ENCODE data around the gene OR2H2.

DNA sequence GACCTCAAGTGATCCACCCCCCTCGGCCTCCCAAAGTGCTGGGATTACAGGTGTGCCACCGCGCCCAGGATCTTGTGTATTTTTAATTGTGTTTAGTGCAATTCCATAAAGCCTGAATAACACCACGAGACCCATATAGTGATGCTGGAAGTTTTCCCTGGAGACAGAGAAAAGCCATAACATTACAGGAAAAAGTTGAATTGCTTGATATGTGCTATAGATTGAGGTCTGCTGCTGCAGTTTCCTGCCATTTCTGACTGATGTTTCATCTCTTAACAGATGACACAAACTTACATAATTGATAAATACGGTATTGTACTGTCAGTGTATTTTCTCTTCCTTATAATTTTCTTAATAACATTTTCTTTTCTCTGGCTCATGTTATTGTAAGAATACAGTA is 18.1 kb upstream of the OR2H2 start:
- TF ChIP-seq, protein P1, sequence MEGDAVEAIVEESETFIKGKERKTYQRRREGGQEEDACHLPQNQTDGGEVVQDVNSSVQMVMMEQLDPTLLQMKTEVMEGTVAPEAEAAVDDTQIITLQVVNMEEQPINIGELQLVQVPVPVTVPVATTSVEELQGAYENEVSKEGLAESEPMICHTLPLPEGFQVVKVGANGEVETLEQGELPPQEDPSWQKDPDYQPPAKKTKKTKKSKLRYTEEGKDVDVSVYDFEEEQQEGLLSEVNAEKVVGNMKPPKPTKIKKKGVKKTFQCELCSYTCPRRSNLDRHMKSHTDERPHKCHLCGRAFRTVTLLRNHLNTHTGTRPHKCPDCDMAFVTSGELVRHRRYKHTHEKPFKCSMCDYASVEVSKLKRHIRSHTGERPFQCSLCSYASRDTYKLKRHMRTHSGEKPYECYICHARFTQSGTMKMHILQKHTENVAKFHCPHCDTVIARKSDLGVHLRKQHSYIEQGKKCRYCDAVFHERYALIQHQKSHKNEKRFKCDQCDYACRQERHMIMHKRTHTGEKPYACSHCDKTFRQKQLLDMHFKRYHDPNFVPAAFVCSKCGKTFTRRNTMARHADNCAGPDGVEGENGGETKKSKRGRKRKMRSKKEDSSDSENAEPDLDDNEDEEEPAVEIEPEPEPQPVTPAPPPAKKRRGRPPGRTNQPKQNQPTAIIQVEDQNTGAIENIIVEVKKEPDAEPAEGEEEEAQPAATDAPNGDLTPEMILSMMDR (IDR thresholded peaks at IDR 0.05) = no peak
- TF ChIP-seq POLR2A (IDR thresholded peaks at IDR 0.05) = no peak

Data from uterus (tissue), 2 donors.